ENCODE measurements around the gene TARBP2.
A peak's percentile ranks its signal among the peaks of the same experiment; 100 is the strongest.

The TARBP2 gene

GRCh38 chr12:53502983-53503728 lies 2.1 kb downstream of the TARBP2 start:
- Histone ChIP-seq H3K36me3 (ENCODE audit: control insufficient read depth in 2 of 2, insufficient read depth in 2 of 2, low read length in 2 of 2) (peaks cover 25 to 28% of the 10 kb centered on the region in 2 donors), H3K27me3 (ENCODE audit: control insufficient read depth in 2 of 2, insufficient read depth in 2 of 2, low read length in 2 of 2) (no peaks in the 10 kb centered on the region), H3K4me1 (ENCODE audit: control insufficient read depth in 2 of 2, insufficient read depth in 2 of 2, low read length in 2 of 2) (peaks cover 16 to 23% of the 10 kb centered on the region in 2 donors), H3K27ac (ENCODE audit: low read depth in 2 of 2, low read length in 2 of 2) (no peak overlapping the region), H3K4me3 (ENCODE audit: low read length in 2 of 2) (no peak overlapping the region), H3K9ac (ENCODE audit: low read depth in 1 of 2, low read length in 2 of 2) (no peak overlapping the region), H3K9me3 (ENCODE audit: control insufficient read depth in 2 of 2, low read length in 2 of 2) (no peaks in the 10 kb centered on the region)

- no peaks in the 10 kb centered on the region for H3K9me3 ChIP-seq (ENCODE audit: control insufficient read depth in 2 of 2, low read length in 2 of 2)
- no peaks in the 10 kb centered on the region for H3K27me3 ChIP-seq (ENCODE audit: control insufficient read depth in 2 of 2, insufficient read depth in 2 of 2, low read length in 2 of 2)
- H3K4me3 ChIP-seq (ENCODE audit: low read length in 2 of 2): no peak overlapping the region
- no peak overlapping the region for H3K9ac ChIP-seq (ENCODE audit: low read depth in 1 of 2, low read length in 2 of 2)
- peaks cover 16 to 23% of the 10 kb centered on the region in 2 donors for H3K4me1 ChIP-seq (ENCODE audit: control insufficient read depth in 2 of 2, insufficient read depth in 2 of 2, low read length in 2 of 2)
- no peak overlapping the region for H3K27ac ChIP-seq (ENCODE audit: low read depth in 2 of 2, low read length in 2 of 2)
- peaks cover 25 to 35% of the 10 kb centered on the region in 2 donors for H3K36me3 ChIP-seq (ENCODE audit: control insufficient read depth in 2 of 2, insufficient read depth in 2 of 2, low read length in 2 of 2)
Observed at GRCh38 chr12:53504004-53504920, 3.2 kb downstream of the TARBP2 start.

GRCh38 chr12:53505086-53505485 lies 4.0 kb downstream of the TARBP2 start:
- Histone ChIP-seq H3K9me3 (ENCODE audit: control insufficient read depth in 2 of 2, low read length in 2 of 2) (no peaks in the 10 kb centered on the region), H3K27ac (ENCODE audit: low read depth in 2 of 2, low read length in 2 of 2) (no peak overlapping the region), H3K36me3 (ENCODE audit: control insufficient read depth in 2 of 2, insufficient read depth in 2 of 2, low read length in 2 of 2) (peaks cover 25 to 35% of the 10 kb centered on the region in 2 donors), H3K9ac (ENCODE audit: low read depth in 1 of 2, low read length in 2 of 2) (no peak overlapping the region), H3K27me3 (ENCODE audit: control insufficient read depth in 2 of 2, insufficient read depth in 2 of 2, low read length in 2 of 2) (no peaks in the 10 kb centered on the region), H3K4me3 (ENCODE audit: low read length in 2 of 2) (no peak overlapping the region), H3K4me1 (ENCODE audit: control insufficient read depth in 2 of 2, insufficient read depth in 2 of 2, low read length in 2 of 2) (peaks cover 12 to 18% of the 10 kb centered on the region in 2 donors)

- Histone ChIP-seq H3K4me1 (ENCODE audit: control insufficient read depth in 2 of 2, insufficient read depth in 2 of 2, low read length in 2 of 2) (peaks cover 12 to 13% of the 10 kb centered on the region in 2 donors), H3K9me3 (ENCODE audit: control insufficient read depth in 2 of 2, low read length in 2 of 2) (no peaks in the 10 kb centered on the region), H3K27ac (ENCODE audit: low read depth in 2 of 2, low read length in 2 of 2) (no peak overlapping the region), H3K9ac (ENCODE audit: low read depth in 1 of 2, low read length in 2 of 2) (no peak overlapping the region), H3K4me3 (ENCODE audit: low read length in 2 of 2) (no peak overlapping the region), H3K27me3 (ENCODE audit: control insufficient read depth in 2 of 2, insufficient read depth in 2 of 2, low read length in 2 of 2) (no peaks in the 10 kb centered on the region), H3K36me3 (ENCODE audit: control insufficient read depth in 2 of 2, insufficient read depth in 2 of 2, low read length in 2 of 2) (peaks cover 30 to 41% of the 10 kb centered on the region in 2 donors)
Observed at GRCh38 chr12:53505555-53506449, 4.7 kb downstream of the TARBP2 start.

- no peak overlapping the region for H3K27ac ChIP-seq (ENCODE audit: low read depth in 2 of 2, low read length in 2 of 2)
- no peak overlapping the region for H3K4me3 ChIP-seq (ENCODE audit: low read length in 2 of 2)
- H3K4me1 ChIP-seq (ENCODE audit: control insufficient read depth in 2 of 2, insufficient read depth in 2 of 2, low read length in 2 of 2): peaks cover 12% of the 10 kb centered on the region in 2 donors
- H3K27me3 ChIP-seq (ENCODE audit: control insufficient read depth in 2 of 2, insufficient read depth in 2 of 2, low read length in 2 of 2): no peaks in the 10 kb centered on the region
- H3K9ac ChIP-seq (ENCODE audit: low read depth in 1 of 2, low read length in 2 of 2): no peak overlapping the region
- H3K36me3 ChIP-seq (ENCODE audit: control insufficient read depth in 2 of 2, insufficient read depth in 2 of 2, low read length in 2 of 2): peaks cover 30 to 43% of the 10 kb centered on the region in 2 donors
- no peaks in the 10 kb centered on the region for H3K9me3 ChIP-seq (ENCODE audit: control insufficient read depth in 2 of 2, low read length in 2 of 2)
Observed at GRCh38 chr12:53506450-53506785, 5.3 kb downstream of the TARBP2 start.

GRCh38 chr12:53506881-53507602 lies 6.0 kb downstream of the TARBP2 start, which contains the start of gene NPFF:
TSS of gene NPFF (minus strand) at chr12:53507484. CDS start at chr12:53507474, 10 bp downstream.
- H3K27me3 ChIP-seq (ENCODE audit: control insufficient read depth in 2 of 2, insufficient read depth in 2 of 2, low read length in 2 of 2): no peaks in the 10 kb centered on the region
- H3K4me3 ChIP-seq (ENCODE audit: low read length in 2 of 2): no peak within 1 kb of the TSS
- no peaks in the 10 kb centered on the region for H3K9me3 ChIP-seq (ENCODE audit: control insufficient read depth in 2 of 2, low read length in 2 of 2)
- H3K36me3 ChIP-seq (ENCODE audit: control insufficient read depth in 2 of 2, insufficient read depth in 2 of 2, low read length in 2 of 2): peaks cover 37 to 49% of the 10 kb centered on the region in 2 donors
- no peak within 1 kb of the TSS for H3K27ac ChIP-seq (ENCODE audit: low read depth in 2 of 2, low read length in 2 of 2)
- peaks cover 6% of the 10 kb centered on the region in 2 donors for H3K4me1 ChIP-seq (ENCODE audit: control insufficient read depth in 2 of 2, insufficient read depth in 2 of 2, low read length in 2 of 2)
- H3K9ac ChIP-seq (ENCODE audit: low read depth in 1 of 2, low read length in 2 of 2): no peak within 1 kb of the TSS

GRCh38 chr12:53507603-53507885 lies 6.5 kb downstream of the TARBP2 start:
- H3K27me3 ChIP-seq (ENCODE audit: control insufficient read depth in 2 of 2, insufficient read depth in 2 of 2, low read length in 2 of 2): no peaks in the 10 kb centered on the region
- no peak overlapping the region for H3K9ac ChIP-seq (ENCODE audit: low read depth in 1 of 2, low read length in 2 of 2)
- H3K9me3 ChIP-seq (ENCODE audit: control insufficient read depth in 2 of 2, low read length in 2 of 2): no peaks in the 10 kb centered on the region
- peaks cover 4 to 5% of the 10 kb centered on the region in 2 donors for H3K4me1 ChIP-seq (ENCODE audit: control insufficient read depth in 2 of 2, insufficient read depth in 2 of 2, low read length in 2 of 2)
- no peak overlapping the region for H3K4me3 ChIP-seq (ENCODE audit: low read length in 2 of 2)
- H3K27ac ChIP-seq (ENCODE audit: low read depth in 2 of 2, low read length in 2 of 2): no peak overlapping the region
- peaks cover 41 to 54% of the 10 kb centered on the region in 2 donors for H3K36me3 ChIP-seq (ENCODE audit: control insufficient read depth in 2 of 2, insufficient read depth in 2 of 2, low read length in 2 of 2)

- Histone ChIP-seq H3K9me3 (ENCODE audit: control insufficient read depth in 2 of 2, low read length in 2 of 2) (no peaks in the 10 kb centered on the region), H3K27me3 (ENCODE audit: control insufficient read depth in 2 of 2, insufficient read depth in 2 of 2, low read length in 2 of 2) (no peaks in the 10 kb centered on the region), H3K27ac (ENCODE audit: low read depth in 2 of 2, low read length in 2 of 2) (peak overlapping the region; percentile 35 to 43), H3K4me3 (ENCODE audit: low read length in 2 of 2) (no peak overlapping the region), H3K36me3 (ENCODE audit: control insufficient read depth in 2 of 2, insufficient read depth in 2 of 2, low read length in 2 of 2) (peaks cover 51 to 62% of the 10 kb centered on the region in 2 donors), H3K4me1 (ENCODE audit: control insufficient read depth in 2 of 2, insufficient read depth in 2 of 2, low read length in 2 of 2) (peaks cover 4 to 5% of the 10 kb centered on the region in 2 donors), H3K9ac (ENCODE audit: low read depth in 1 of 2, low read length in 2 of 2) (peak overlapping the region in 1 of 2 donors; percentile 24)
Observed at GRCh38 chr12:53508534-53509170, 7.6 kb downstream of the TARBP2 start.

GRCh38 chr12:53510181-53510812 lies 9.2 kb downstream of the TARBP2 start:
- Histone ChIP-seq H3K9ac (ENCODE audit: low read depth in 1 of 2, low read length in 2 of 2) (no peak overlapping the region), H3K4me3 (ENCODE audit: low read length in 2 of 2) (no peak overlapping the region), H3K27ac (ENCODE audit: low read depth in 2 of 2, low read length in 2 of 2) (no peak overlapping the region), H3K9me3 (ENCODE audit: control insufficient read depth in 2 of 2, low read length in 2 of 2) (no peaks in the 10 kb centered on the region), H3K27me3 (ENCODE audit: control insufficient read depth in 2 of 2, insufficient read depth in 2 of 2, low read length in 2 of 2) (no peaks in the 10 kb centered on the region), H3K4me1 (ENCODE audit: control insufficient read depth in 2 of 2, insufficient read depth in 2 of 2, low read length in 2 of 2) (peaks cover 4 to 5% of the 10 kb centered on the region in 2 donors), H3K36me3 (ENCODE audit: control insufficient read depth in 2 of 2, insufficient read depth in 2 of 2, low read length in 2 of 2) (peaks cover 54 to 72% of the 10 kb centered on the region in 2 donors)
